Activated CD8-positive, alpha-beta T cell treated with anti-CD3 and anti-CD28 coated beads, Interleukin-2, amount 10 ng/mL, durations not matched to agents 7 days and 5 days (primary cell): ENCODE measurements around the gene DSTN. TPM values are rescaled to one million over a fixed set of nuclear protein-coding genes. Genes with fewer than 3 reads are reported as not detected.

Experiments used
- ATAC-seq: fragments of 150-1000 bp; cut with Tn5 transposase; one replicate; pipeline ENCODE4 v1.10.0; 2021; ENCODE audit warnings: moderate library complexity
- CTCF ChIA-PET: fragments of 350-600 bp; sonication (Branson Sonifier 250); formaldehyde crosslinking; loops from one replicate; lab custom pipeline; 2021; ENCODE audit warnings: antibody characterized with exemption; lab: Charles Lee
- POLR2A ChIA-PET: fragments of 350-600 bp; sonication (Branson Sonifier 250); formaldehyde crosslinking; loops from one replicate; lab custom pipeline; 2021; ENCODE audit warnings: antibody characterized with exemption; lab: Charles Lee
- DNase-seq: peaks from one replicate; pipeline ENCODE4 v3.0.0-alpha.2; 2020
- H3K27ac Mint-ChIP-seq: one replicate; pipeline ENCODE4 v1.8.0; 2021; ENCODE audit warnings: mild to moderate bottlenecking, mixed read lengths
- H3K27me3 Mint-ChIP-seq: one replicate; pipeline ENCODE4 v1.8.0; 2021; ENCODE audit warnings: low read depth, mixed read lengths
- H3K36me3 Mint-ChIP-seq: one replicate; pipeline ENCODE4 v1.8.0; 2021; ENCODE audit warnings: low read depth, mixed read lengths
- H3K4me1 Mint-ChIP-seq: one replicate; pipeline ENCODE4 v1.8.0; 2021; ENCODE audit warnings: low read depth, mixed read lengths
- H3K4me3 Mint-ChIP-seq: one replicate; pipeline ENCODE4 v1.8.0; 2021; ENCODE audit warnings: mild to moderate bottlenecking, mixed read lengths
- H3K9me3 Mint-ChIP-seq: one replicate; pipeline ENCODE4 v1.8.0; 2022; ENCODE audit warnings: mixed read lengths; ENCODE audit not compliant: insufficient read depth
- total RNA-seq, 2 experiments: library from RNA; stranded (reverse); gene quantifications; one replicate each; pipeline ENCODE4 v1.2.3, GENCODE V29; 2021

The DSTN gene
- total RNA-seq, 2 experiments from 2014 or later: 59.0 to 63.6 TPM

- DNase-seq: no peak
- POLR2A ChIA-PET: no interaction called here
- Mint-ChIP-seq H3K36me3 (no peaks in the 10 kb centered on the region), H3K27me3 (peaks cover 24% of the 10 kb centered on the region), H3K9me3 (no peaks in the 10 kb centered on the region), H3K27ac (no peak overlapping the region), H3K4me3 (no peak overlapping the region), H3K4me1 (no peaks in the 10 kb centered on the region)
- no peak for ATAC-seq
- CTCF ChIA-PET: no interaction called here
Observed at GRCh38 chr20:17549131-17549530, 20.7 kb upstream of the DSTN start.

- ATAC-seq (no peak), DNase-seq (no peak)
- Mint-ChIP-seq H3K27ac (no peak overlapping the region), H3K36me3 (no peaks in the 10 kb centered on the region), H3K4me1 (peaks cover 14% of the 10 kb centered on the region), H3K4me3 (no peak overlapping the region), H3K9me3 (no peaks in the 10 kb centered on the region), H3K27me3 (peaks cover 2% of the 10 kb centered on the region)
- CTCF ChIA-PET: no interaction called here
- POLR2A ChIA-PET: no interaction called here
Observed at GRCh38 chr20:17555106-17555505, 14.8 kb upstream of the DSTN start.

GRCh38 chr20:17556837-17557674 lies 12.8 kb upstream of the DSTN start:
- ChIA-PET POLR2A (interaction anchor here (0.7 to 1.3 kb wide), 2 partner anchors 14 to 45 kb away, joined by 3 read pairs; no protein-coding TSS in a partner anchor), CTCF (interaction anchor here (1.2 kb wide), 1 partner anchor 13 kb away, joined by 3 read pairs; the partner anchor contains the start of gene DSTN)
- Mint-ChIP-seq H3K9me3 (no peaks in the 10 kb centered on the region), H3K4me1 (peaks cover 22% of the 10 kb centered on the region), H3K4me3 (no peak overlapping the region), H3K27ac (no peak overlapping the region), H3K27me3 (peaks cover 2% of the 10 kb centered on the region), H3K36me3 (no peaks in the 10 kb centered on the region)
- DNase-seq: no peak
- no peak for ATAC-seq

- no peaks in the 10 kb centered on the region for H3K36me3 Mint-ChIP-seq
- no peaks in the 10 kb centered on the region for H3K9me3 Mint-ChIP-seq
- no peak for DNase-seq
- no peak for ATAC-seq
- ChIA-PET POLR2A (interaction anchor here (1.3 kb wide), 1 partner anchor 13 kb away, joined by 3 read pairs; no protein-coding TSS in a partner anchor), CTCF (interaction anchor here (1.2 kb wide), 1 partner anchor 13 kb away, joined by 3 read pairs; the partner anchor contains the start of gene DSTN)
- peaks cover 2% of the 10 kb centered on the region for H3K27me3 Mint-ChIP-seq
- no peak overlapping the region for H3K4me3 Mint-ChIP-seq
- H3K4me1 Mint-ChIP-seq: peaks cover 22% of the 10 kb centered on the region
- H3K27ac Mint-ChIP-seq: no peak overlapping the region
Observed at GRCh38 chr20:17557675-17558006, 12.2 kb upstream of the DSTN start.

- peak; percentile 33 for DNase-seq
- Mint-ChIP-seq H3K27me3 (peaks cover 2% of the 10 kb centered on the region), H3K9me3 (no peaks in the 10 kb centered on the region), H3K4me1 (peaks cover 22% of the 10 kb centered on the region), H3K27ac (no peak overlapping the region), H3K36me3 (no peaks in the 10 kb centered on the region), H3K4me3 (no peak overlapping the region)
- ATAC-seq: peak; percentile 76
- POLR2A ChIA-PET: interaction anchor here (0.9 to 1.3 kb wide), 2 partner anchors 13 to 52 kb away, joined by 3 read pairs; no protein-coding TSS in a partner anchor
- CTCF ChIA-PET: interaction anchor here (1.1 to 1.2 kb wide), 2 partner anchors 12 to 124 kb away, joined by 3 read pairs; partner anchors contain the start of genes DSTN and RRBP1
Observed at GRCh38 chr20:17558154-17558940, 11.5 kb upstream of the DSTN start.

- CTCF ChIA-PET: interaction anchor here (1.1 kb wide), 1 partner anchor 123 kb away, joined by 3 read pairs; the partner anchor contains the start of gene RRBP1
- Mint-ChIP-seq H3K4me3 (no peak overlapping the region), H3K9me3 (no peaks in the 10 kb centered on the region), H3K27ac (no peak overlapping the region), H3K4me1 (peaks cover 22% of the 10 kb centered on the region), H3K36me3 (no peaks in the 10 kb centered on the region), H3K27me3 (peaks cover 3% of the 10 kb centered on the region)
- ATAC-seq: no peak
- DNase-seq: no peak
- POLR2A ChIA-PET: interaction anchor here (0.6 to 0.9 kb wide), 2 partner anchors 24 to 52 kb away, joined by 3 read pairs; no protein-coding TSS in a partner anchor
Observed at GRCh38 chr20:17558941-17559304, 11.0 kb upstream of the DSTN start.

GRCh38 chr20:17559338-17559737 lies 10.5 kb upstream of the DSTN start:
- Mint-ChIP-seq H3K4me1 (peaks cover 22% of the 10 kb centered on the region), H3K4me3 (no peak overlapping the region), H3K27me3 (peaks cover 5% of the 10 kb centered on the region), H3K9me3 (no peaks in the 10 kb centered on the region), H3K36me3 (no peaks in the 10 kb centered on the region), H3K27ac (no peak overlapping the region)
- no peak for ATAC-seq
- ChIA-PET POLR2A (interaction anchor here (0.6 kb wide), 1 partner anchor 24 kb away, joined by 3 read pairs; no protein-coding TSS in a partner anchor), CTCF (interaction anchor here (1.1 kb wide), 1 partner anchor 123 kb away, joined by 3 read pairs; the partner anchor contains the start of gene RRBP1)
- DNase-seq: no peak

GRCh38 chr20:17560344-17561074 lies 9.4 kb upstream of the DSTN start:
- ATAC-seq: no peak
- peaks cover 2% of the 10 kb centered on the region for H3K36me3 Mint-ChIP-seq
- no peaks in the 10 kb centered on the region for H3K9me3 Mint-ChIP-seq
- POLR2A ChIA-PET: interaction anchor here (0.6 kb wide), 1 partner anchor 295 kb away, joined by 5 read pairs; no protein-coding TSS in a partner anchor
- H3K27me3 Mint-ChIP-seq: peaks cover 11% of the 10 kb centered on the region
- peak overlapping the region; percentile 13 for H3K27ac Mint-ChIP-seq
- no peak for DNase-seq
- H3K4me3 Mint-ChIP-seq: no peak overlapping the region
- peaks cover 22% of the 10 kb centered on the region for H3K4me1 Mint-ChIP-seq
- CTCF ChIA-PET: interaction anchor here (1.5 kb wide), 1 partner anchor 9 kb away, joined by 3 read pairs; the partner anchor contains the start of gene DSTN

- POLR2A ChIA-PET: no interaction called here
- Mint-ChIP-seq H3K4me1 (peaks cover 25% of the 10 kb centered on the region), H3K9me3 (peaks cover 5% of the 10 kb centered on the region), H3K27me3 (peaks cover 16% of the 10 kb centered on the region), H3K4me3 (no peak overlapping the region), H3K27ac (no peak overlapping the region), H3K36me3 (peaks cover 2% of the 10 kb centered on the region)
- DNase-seq (no peak), ATAC-seq (no peak)
- CTCF ChIA-PET: interaction anchor here (1.0 kb wide), 1 partner anchor 26 kb away, joined by 3 read pairs; no protein-coding TSS in a partner anchor
Observed at GRCh38 chr20:17562804-17563305, 7.0 kb upstream of the DSTN start.

GRCh38 chr20:17565169-17565845 lies 4.6 kb upstream of the DSTN start:
- H3K27ac Mint-ChIP-seq: no peak overlapping the region
- POLR2A ChIA-PET: no interaction called here

More at GRCh38 chr20:17565169-17565845, 4.6 kb upstream of the DSTN start:
- H3K4me3 Mint-ChIP-seq: no peak overlapping the region
- peaks cover 2% of the 10 kb centered on the region for H3K36me3 Mint-ChIP-seq
- ATAC-seq (no peak), DNase-seq (no peak)
- H3K27me3 Mint-ChIP-seq: peaks cover 24% of the 10 kb centered on the region
- peaks cover 12% of the 10 kb centered on the region for H3K4me1 Mint-ChIP-seq
- CTCF ChIA-PET: no interaction called here
- H3K9me3 Mint-ChIP-seq: peaks cover 5% of the 10 kb centered on the region
